LHCN-M2 (cell line): ENCODE data around the gene CLCNKB. TPM values are rescaled to one million over a fixed set of nuclear protein-coding genes. Genes with fewer than 3 reads are reported as not detected.
A peak's percentile ranks its signal among the peaks of the same experiment; 100 is the strongest.

ENCODE experiments used
- DNase-seq: peaks from one replicate; pipeline ENCODE4 v3.0.0-alpha.2; 2012; ENCODE audit warnings: low read depth
- total RNA-seq: library from RNA; depleted of rRNA; stranded (reverse); fragments of >200 nt; gene quantifications from 2 replicates; pipeline ENCODE4 v1.2.3, GENCODE V29; 2014

The CLCNKB gene
- total RNA-seq, 1 experiment from 2014 or later = not detected

DNA sequence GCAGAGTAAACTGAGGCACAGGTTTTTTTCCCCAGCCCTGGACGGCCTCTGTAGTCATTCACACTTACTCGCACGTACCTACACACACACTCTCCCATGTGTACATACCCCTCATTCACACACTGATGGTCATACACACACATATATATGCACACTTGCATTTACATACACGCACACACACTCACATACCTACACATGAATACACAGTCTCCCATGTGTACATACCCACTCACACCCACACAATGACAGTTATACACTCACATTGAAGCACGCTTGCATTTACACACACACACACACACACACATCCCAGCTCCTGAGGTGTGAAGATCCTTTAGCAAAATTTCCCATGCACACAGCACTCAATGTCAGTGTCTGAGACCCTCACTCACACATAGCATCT lies 30.6 kb downstream of the CLCNKB start:
- DNase-seq = no peak

- peak; percentile 67 for DNase-seq
Observed at GRCh38 chr1:16075337-16076030, 31.9 kb downstream of the CLCNKB start.

GRCh38 chr1:16076031-16076864 lies 32.7 kb downstream of the CLCNKB start:
- peak; percentile 94 for DNase-seq

GRCh38 chr1:16076865-16077238 lies 33.3 kb downstream of the CLCNKB start:
- DNase-seq = peak; percentile 31

- no peak for DNase-seq
Observed at GRCh38 chr1:16077406-16078245, 34.0 kb downstream of the CLCNKB start.

DNA sequence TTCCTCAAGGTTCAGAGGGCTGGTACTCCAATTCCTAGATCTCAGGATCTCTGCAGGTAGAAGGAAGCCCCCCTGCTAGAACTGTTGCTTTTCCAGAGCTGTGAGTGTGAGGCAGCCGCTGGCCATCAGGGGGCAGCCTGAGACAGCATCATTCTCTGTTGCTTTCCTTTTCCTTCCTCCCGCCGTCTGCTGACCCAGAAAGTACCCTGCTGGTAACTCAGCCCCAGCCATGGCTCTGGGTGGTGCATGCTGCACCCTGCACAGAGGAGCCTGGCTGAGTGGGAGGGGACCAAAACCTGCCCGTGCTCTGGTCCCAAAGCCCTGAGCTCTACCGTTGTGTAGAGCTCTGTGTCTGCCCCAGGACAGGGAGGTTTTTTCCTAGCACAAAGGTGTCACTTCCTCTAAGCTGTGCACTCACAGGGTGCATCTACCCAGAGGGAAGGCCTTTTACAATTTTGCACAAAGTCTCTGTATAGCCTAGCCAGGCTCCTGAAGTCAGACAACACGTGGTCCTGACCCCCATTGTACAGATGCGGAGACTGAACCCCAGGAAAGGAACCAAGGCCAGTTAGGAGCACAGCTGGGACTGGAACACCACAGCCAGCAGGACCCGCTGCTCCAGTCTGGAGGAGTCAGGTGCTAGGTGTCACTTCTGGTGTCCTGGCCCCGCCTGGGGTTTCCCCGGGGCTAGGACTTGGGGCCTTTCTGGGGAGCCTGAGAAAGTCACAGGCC lies 35.5 kb downstream of the CLCNKB start:
- DNase-seq = peak; percentile 60

DNA sequence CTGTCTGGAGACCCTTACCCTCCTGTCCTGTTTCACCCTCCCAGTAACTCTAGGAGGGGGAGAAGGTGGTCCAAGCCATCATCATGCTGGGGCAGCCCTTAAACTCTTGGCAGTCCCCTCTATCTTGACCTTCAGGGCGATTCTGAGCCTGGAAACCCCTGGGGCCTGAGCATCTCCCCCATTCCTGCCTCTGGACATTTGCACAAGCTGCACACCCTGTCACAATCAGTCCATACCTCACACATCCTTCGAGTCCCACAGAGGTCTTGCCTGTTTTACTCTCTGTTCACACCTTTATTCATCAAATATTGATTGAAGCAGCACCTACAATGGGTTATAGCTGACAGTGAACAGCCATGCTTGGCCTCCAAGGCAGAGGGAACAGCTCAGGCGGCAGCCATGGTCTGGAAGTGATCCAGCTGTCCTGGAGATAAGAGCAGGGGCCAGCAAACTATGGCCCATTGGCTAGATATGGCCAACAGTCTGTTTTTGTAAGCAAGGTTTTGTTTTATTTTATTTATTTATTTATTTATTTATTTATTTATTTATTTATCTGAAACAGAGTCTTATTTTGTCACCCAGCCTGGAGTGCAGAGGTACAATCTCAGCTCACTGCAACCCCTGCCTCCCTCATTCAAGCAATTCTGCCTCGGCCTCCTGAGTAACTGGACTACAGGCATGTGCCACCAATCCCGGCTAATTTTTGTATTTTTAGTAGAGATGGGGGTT lies 37.0 kb downstream of the CLCNKB start:
- DNase-seq = no peak

- no peak for DNase-seq
Observed at GRCh38 chr1:16081636-16082035, 38.1 kb downstream of the CLCNKB start.

DNA sequence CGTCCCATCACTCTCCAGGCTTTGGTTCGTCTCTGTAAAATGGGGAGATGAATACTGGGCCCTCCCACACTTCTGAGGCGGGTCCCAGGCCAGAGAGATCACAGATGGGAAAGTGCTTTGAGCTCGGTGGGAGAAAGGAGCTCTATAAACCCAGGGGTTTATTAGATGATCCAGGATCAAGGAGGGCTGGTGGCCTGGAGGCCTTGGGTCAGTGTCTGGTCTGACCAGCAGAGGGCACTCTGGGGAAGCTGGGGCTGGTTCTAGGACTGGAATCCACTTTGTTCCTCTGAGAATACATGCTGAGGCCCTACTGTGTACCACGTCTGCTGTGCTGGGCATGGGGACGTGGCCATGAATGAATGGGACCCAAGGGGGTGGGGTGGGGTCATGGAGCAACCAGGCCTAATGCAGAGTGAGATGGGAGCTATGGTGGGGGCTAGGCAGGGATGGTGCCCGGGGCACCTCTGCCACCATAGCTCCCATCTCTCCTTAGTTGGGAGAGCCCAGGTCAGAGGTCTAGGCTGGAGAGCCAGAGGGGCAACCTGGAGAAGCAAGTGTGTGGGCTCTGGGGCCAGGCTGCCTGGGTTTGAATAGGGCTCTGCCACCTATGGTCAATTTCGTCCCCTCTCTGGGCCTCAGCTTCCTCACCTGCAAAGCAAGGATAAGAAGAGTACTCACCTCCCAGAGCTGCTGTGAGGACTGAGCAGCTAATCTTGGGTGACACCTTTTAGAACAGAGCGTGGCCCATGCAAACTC lies 38.9 kb downstream of the CLCNKB start:
- peak; percentile 52 for DNase-seq

- no peak for DNase-seq
Observed at GRCh38 chr1:16083486-16083885, 39.9 kb downstream of the CLCNKB start.

GRCh38 chr1:16085522-16085921 lies 41.9 kb downstream of the CLCNKB start:
- DNase-seq = no peak

DNA sequence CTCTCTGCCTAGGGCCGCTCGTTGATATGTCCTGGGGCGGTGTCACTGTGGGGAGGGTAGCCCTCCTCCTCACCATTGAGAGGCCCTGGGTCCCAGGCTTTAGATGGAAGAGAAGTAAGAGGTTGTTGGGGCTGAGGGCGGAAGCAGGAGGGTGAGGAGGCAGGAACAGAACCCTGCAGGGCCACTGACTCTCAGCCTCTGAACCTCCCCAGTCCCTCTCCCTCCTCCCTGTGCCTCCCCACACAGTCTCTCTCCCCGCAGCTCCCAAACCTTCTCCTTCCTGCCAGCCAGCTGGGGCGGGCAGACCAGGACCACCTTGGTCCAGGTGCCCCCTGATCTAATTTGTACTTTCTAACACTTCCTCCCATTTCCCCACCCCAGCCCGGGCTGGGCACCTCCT lies 44.2 kb downstream of the CLCNKB start:
- no peak for DNase-seq

DNA sequence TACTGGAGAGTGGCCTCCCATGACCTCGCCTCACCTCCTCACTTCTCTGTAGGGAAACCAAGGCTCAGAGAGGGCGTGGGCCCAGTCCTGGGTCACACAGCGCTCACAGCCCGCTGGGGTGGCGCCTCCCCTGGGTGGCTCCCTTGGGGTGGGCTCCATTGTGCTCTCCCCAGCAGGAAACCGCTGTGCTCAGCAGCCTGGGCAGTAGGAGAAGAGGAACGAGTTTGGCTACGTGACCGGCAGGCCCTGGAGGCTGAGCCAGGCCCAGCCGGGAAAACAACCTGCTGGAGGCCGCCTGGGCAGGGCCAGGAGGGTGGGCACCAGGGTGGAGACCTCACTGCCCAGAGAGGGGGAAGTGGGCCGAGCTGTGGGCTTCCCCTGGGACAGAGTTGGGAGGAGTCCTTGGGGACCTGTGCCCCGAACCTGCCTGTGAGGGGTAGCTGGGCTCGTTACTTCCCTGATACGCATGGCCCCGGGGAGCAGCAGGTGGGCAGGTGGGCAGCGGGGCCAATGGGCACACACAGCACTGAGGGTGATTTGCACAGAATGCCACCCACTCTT lies 44.8 kb downstream of the CLCNKB start:
- DNase-seq = no peak

DNA sequence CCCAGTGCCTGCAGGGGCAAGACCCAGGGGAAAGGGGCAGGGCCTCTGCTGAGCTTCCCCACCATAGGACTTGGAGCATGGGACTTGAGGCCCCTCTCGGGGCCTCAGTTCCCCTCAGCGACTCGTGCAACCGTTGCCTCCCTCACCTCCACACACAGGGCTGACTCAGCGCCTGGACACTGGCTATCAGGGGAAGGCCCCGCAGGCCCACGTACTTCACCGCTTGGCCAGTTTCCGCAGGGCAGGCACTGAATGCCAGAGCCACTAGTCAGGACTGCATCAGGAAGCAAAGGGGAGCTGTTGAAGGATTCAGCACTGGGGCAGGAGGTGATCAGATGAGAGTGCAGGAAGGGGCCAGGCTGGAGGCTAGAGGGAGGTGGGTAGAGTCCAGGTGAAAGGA lies 45.4 kb downstream of the CLCNKB start:
- DNase-seq = no peak

DNA sequence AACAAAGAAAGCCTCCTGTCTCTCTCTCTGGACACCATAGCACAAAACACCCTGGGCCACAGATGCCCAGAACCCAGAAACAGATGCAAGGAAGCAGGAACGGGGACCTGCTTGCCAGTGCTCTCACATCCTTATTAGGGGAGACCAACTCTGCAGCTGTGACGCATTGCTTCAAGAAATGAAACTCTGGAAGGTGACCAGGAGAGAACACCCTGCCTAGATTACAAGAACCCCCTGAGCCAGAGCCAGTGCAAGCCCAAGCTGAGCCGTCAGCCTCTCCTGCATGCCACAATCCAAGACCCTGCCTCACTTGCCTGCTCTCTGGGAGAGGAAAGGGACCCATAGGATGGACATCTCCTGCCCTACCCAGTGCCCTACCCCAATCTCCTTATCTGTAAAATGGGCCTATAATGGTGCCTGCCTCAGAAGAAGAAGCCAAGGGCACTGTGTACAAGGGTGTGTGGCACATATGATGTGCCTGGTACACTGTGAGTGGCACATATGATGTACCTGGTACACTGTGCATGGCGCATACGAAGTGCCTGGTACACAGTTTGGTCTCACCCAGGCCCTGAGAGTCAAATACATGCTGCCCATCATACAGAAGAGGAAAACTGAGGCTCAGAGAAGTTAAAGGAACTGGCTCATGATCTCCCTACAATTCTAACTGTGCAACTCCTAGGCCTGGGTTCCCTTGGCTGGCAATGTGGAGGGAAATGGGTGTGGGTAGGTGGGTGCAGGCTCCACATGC lies 46.7 kb downstream of the CLCNKB start:
- no peak for DNase-seq

DNA sequence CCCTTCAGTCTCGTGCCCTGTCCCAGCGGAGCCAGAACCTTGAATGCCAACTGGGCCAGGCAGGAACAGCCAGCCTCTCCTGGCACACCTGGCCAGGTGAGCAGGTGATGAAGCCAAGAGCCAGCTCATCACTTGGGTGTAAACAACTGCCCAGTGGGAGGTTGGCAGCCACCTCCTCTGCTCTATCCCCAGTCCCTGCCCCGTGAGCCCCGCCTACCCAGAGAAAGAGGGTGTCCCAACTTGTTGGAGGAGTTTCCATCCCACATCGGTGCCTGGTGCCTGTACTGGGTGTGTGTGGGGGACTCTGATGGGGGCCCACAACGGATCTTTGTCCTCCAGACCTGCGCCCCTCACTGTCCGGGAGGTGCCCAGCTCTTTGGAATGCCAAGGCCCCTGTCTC lies 47.7 kb downstream of the CLCNKB start:
- no peak for DNase-seq

GRCh38 chr1:16092097-16092922 lies 48.7 kb downstream of the CLCNKB start:
- DNase-seq = no peak

GRCh38 chr1:16092923-16093511 lies 49.4 kb downstream of the CLCNKB start:
- DNase-seq = no peak
